ENCODE results near the gene MKNK2. TPM values are rescaled to one million over a fixed set of nuclear protein-coding genes. Genes with fewer than 3 reads are reported as not detected.

Gene MKNK2
- total RNA-seq, 3 donors from 2014 or later (not counting 1 experiment from before 2014, with no cell fraction given), result 259 to 389 (median 322) TPM

DNA sequence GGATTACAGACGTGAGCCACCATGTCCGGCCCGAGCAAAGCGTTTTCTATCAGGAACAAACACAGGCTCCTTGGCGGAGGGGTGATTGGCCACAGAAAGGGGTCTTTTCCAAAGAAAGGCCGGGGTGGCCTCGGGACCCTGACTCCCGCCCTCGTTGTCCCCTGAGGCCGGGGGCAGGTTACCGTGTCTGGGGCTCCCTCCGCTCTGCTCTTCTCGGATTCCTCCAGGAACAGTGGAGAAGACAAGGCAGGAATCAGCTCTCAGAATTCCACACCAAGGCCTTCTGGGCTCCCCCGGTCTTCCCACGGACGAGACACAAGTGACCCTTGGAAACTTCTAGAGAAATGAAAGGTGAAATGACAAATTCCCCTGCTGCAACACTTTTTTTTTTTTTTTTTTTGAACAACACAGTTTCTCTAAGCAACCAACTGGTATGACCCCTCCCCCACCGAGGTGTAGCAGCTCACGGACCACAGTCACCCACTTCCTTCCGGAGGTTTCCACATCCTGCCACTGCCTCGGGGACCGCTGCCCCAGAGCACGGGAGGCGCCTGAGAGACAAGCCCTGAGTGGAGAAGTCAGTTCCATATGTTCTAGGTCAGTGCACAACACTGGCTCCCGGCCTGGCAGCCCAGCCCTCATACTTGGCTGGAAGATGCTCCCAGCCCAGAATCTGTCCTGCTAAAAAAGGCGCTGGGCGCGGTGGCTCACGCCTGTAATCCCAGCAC is 34.1 kb upstream of the MKNK2 start:
- peak overlapping the region; percentile 91 for H3K4me3 ChIP-seq (ENCODE audit: low read length)
- H3K4me1 ChIP-seq (ENCODE audit: control insufficient read depth, insufficient read depth, low read length), result peaks cover 87% of the 10 kb centered on the region
- H3K36me3 ChIP-seq (ENCODE audit: control insufficient read depth, insufficient read depth, low read length), result peaks cover 11% of the 10 kb centered on the region
- no peaks in the 10 kb centered on the region for H3K9me3 ChIP-seq (ENCODE audit: control insufficient read depth, insufficient read depth, low read length)
- H3K27ac ChIP-seq (ENCODE audit: low read length), result peak overlapping the region; percentile 98
- 2% methylated on average over 28 of the region's 28 CpGs for WGBS (ENCODE audit: insufficient coverage)
- H3K4me3 Mint-ChIP-seq, result peak overlapping the region; percentile 99
- no peaks in the 10 kb centered on the region for H3K36me3 Mint-ChIP-seq
- ATAC-seq (peak; percentile 28 to 78 (median 68)), DNase-seq (peak; percentile 94 to 99)
- TF ChIP-seq, protein P1, sequence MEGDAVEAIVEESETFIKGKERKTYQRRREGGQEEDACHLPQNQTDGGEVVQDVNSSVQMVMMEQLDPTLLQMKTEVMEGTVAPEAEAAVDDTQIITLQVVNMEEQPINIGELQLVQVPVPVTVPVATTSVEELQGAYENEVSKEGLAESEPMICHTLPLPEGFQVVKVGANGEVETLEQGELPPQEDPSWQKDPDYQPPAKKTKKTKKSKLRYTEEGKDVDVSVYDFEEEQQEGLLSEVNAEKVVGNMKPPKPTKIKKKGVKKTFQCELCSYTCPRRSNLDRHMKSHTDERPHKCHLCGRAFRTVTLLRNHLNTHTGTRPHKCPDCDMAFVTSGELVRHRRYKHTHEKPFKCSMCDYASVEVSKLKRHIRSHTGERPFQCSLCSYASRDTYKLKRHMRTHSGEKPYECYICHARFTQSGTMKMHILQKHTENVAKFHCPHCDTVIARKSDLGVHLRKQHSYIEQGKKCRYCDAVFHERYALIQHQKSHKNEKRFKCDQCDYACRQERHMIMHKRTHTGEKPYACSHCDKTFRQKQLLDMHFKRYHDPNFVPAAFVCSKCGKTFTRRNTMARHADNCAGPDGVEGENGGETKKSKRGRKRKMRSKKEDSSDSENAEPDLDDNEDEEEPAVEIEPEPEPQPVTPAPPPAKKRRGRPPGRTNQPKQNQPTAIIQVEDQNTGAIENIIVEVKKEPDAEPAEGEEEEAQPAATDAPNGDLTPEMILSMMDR (IDR thresholded peaks at IDR 0.05), result no peak
- H3K9me3 Mint-ChIP-seq, result no peaks in the 10 kb centered on the region
- intact Hi-C loops (cut with micrococcal nuclease), result loop anchor here (2.0 to 5.0 kb wide), 5 partner anchors 34 to 203 kb away; partner anchors contain the start of genes MKNK2, PLEKHJ1 and SF3A2
- peaks cover 74 to 77% of the 10 kb centered on the region in 2 donors for H3K4me1 Mint-ChIP-seq
- H3K27me3 Mint-ChIP-seq (ENCODE audit: low read depth in 2 of 2), result no peaks in the 10 kb centered on the region
- H3K27me3 ChIP-seq (ENCODE audit: control insufficient read depth, insufficient read depth, low read length), result no peaks in the 10 kb centered on the region
- H3K27ac Mint-ChIP-seq, result peak overlapping the region; percentile 95 to 99

DNA sequence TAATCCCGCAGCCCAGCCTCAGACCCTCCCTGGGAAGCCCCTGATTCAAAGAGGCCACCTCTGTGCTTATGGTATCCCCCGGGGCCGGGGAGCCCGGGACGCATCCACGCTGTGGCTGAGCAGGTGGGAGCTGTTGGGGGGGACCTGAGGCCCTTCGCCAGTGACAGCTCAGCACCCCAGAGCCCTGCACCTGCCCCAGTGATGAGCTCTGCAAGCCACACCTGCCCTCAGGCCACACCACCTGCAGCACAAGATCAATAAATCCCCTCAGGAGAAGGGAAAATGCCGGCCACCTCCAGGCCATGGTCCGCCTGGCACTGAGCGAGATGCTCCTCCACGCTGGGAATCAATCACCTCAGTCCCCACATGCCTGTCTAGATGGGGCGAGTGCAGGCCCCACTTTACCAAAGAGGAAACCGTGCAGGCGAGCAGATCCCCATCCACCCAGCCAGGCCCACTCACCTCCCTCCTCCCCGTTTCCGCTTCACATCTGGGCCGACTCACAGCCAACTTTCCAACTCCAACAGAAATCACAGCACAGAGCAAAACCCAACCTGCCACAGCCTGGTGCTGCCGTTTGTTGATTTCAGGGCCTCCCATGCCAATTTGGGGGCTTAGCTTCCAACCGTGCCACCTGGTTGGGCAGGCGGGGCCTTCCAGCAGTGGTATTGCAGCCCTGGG is 32.3 kb upstream of the MKNK2 start:
- Mint-ChIP-seq H3K27ac (peak overlapping the region; percentile 95 to 99), H3K9me3 (no peaks in the 10 kb centered on the region), H3K4me1 (peaks cover 65 to 75% of the 10 kb centered on the region in 2 donors), H3K27me3 (ENCODE audit: low read depth in 2 of 2) (no peaks in the 10 kb centered on the region), H3K4me3 (peak overlapping the region; percentile 99), H3K36me3 (no peaks in the 10 kb centered on the region)
- peak in 1 of 3 donors; percentile 12 for ATAC-seq
- H3K9me3 ChIP-seq (ENCODE audit: control insufficient read depth, insufficient read depth, low read length), result no peaks in the 10 kb centered on the region
- intact Hi-C loops (cut with micrococcal nuclease), result loop anchor here (2.0 kb wide), 1 partner anchor 13 kb away; the partner anchor contains the start of genes IZUMO4 and MOB3A
- peak; percentile 54 to 85 for DNase-seq
- peaks cover 29% of the 10 kb centered on the region for H3K36me3 ChIP-seq (ENCODE audit: control insufficient read depth, insufficient read depth, low read length)
- peaks cover 87% of the 10 kb centered on the region for H3K4me1 ChIP-seq (ENCODE audit: control insufficient read depth, insufficient read depth, low read length)
- H3K27ac ChIP-seq (ENCODE audit: low read length), result peak overlapping the region; percentile 98
- H3K4me3 ChIP-seq (ENCODE audit: low read length), result peak overlapping the region; percentile 91
- 2% methylated on average over 20 of the region's 20 CpGs for WGBS (ENCODE audit: insufficient coverage)
- H3K27me3 ChIP-seq (ENCODE audit: control insufficient read depth, insufficient read depth, low read length), result no peaks in the 10 kb centered on the region
- TF ChIP-seq, protein P1 (IDR thresholded peaks at IDR 0.05), result no peak

DNA sequence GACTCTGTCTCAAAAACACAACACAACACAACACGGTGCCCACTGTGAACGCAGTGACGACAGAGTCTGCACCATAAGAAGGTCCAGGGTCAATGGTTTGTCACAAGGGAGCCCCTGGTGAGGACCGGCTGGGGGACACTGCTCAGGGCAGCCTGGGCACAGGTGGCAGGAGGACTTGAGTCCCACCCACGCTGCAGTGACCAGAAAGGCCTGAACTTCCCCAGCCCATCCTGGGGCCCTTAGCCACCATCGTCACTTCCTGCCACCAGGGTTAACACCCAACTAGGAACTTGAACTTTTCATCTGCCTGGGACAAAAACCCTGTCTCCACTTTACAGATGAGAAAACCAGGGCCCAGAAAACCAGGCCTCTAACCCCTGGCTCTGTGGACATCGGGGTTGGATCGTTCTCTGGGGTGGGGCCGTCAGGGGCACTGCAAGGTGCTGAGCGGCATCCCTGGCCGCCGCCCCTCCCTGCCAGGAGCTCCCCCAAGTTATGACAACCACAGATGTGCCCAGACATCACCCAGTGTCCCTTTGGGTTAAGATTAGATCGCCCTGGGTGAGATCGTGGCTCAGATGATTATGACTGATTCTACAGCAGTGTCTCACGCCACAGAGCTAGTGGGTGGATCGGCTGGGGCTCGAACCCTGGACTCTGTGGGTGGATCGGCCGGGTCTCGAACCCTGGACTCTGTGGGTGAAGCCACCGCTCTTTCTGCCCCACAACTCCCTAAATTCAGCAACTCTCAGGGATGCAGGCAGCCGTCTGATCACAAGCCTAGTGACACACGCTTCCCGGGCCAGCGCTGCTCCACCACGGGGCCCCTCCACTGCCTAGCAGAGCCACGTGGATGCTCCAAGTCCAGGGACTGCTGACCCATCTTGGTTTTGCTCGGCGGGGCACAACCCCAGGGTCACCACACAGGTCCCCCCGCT is 31.1 kb upstream of the MKNK2 start:
- no peaks in the 10 kb centered on the region for H3K9me3 Mint-ChIP-seq
- ATAC-seq (peak; percentile 51 to 76 (median 66)), DNase-seq (peak; percentile 72 to 82)
- Histone ChIP-seq H3K36me3 (ENCODE audit: control insufficient read depth, insufficient read depth, low read length) (peaks cover 41% of the 10 kb centered on the region), H3K27me3 (ENCODE audit: control insufficient read depth, insufficient read depth, low read length) (no peaks in the 10 kb centered on the region), H3K4me1 (ENCODE audit: control insufficient read depth, insufficient read depth, low read length) (peaks cover 83% of the 10 kb centered on the region), H3K9me3 (ENCODE audit: control insufficient read depth, insufficient read depth, low read length) (no peaks in the 10 kb centered on the region), H3K27ac (ENCODE audit: low read length) (peak overlapping the region; percentile 98), H3K4me3 (ENCODE audit: low read length) (peak overlapping the region; percentile 91)
- peak overlapping the region; percentile 95 to 99 for H3K27ac Mint-ChIP-seq
- no peaks in the 10 kb centered on the region for H3K27me3 Mint-ChIP-seq (ENCODE audit: low read depth in 2 of 2)
- H3K36me3 Mint-ChIP-seq, result no peaks in the 10 kb centered on the region
- H3K4me3 Mint-ChIP-seq, result peak overlapping the region; percentile 99
- intact Hi-C loops (cut with micrococcal nuclease), result loop anchor here (1.0 to 2.0 kb wide), 2 partner anchors 8 to 15 kb away; partner anchors contain the start of genes IZUMO4 and MOB3A
- peaks cover 53 to 64% of the 10 kb centered on the region in 2 donors for H3K4me1 Mint-ChIP-seq
- WGBS (ENCODE audit: insufficient coverage), result 17% methylated on average over 30 of the region's 30 CpGs
- TF ChIP-seq, protein P1 (IDR thresholded peaks at IDR 0.05), result no peak
